WTC11 (cell line): Measurements from ENCODE around the gene ZNF273. TPM values are rescaled to one million over a fixed set of nuclear protein-coding genes. Genes with fewer than 3 reads are reported as not detected.
A peak's percentile ranks its signal among the peaks of the same experiment; 100 is the strongest.

Source experiments
- ATAC-seq: fragments of 200-7000 bp; cut with Tn5 transposase; 2 replicates; pipeline ENCODE4 v1.10.0; 2021; ENCODE audit warnings: mild to moderate bottlenecking, moderate library complexity
- CTCF ChIA-PET: fragments of 300-600 bp; sonication (Branson Sonifier 250); formaldehyde crosslinking; loops from one replicate; lab custom pipeline; 2021; ENCODE audit warnings: antibody characterized with exemption; lab: Charles Lee
- POLR2A ChIA-PET: fragments of 350-600 bp; sonication (Branson Sonifier 250); formaldehyde crosslinking; loops from one replicate; lab custom pipeline; 2021; ENCODE audit warnings: antibody characterized with exemption; lab: Charles Lee
- DNase-seq: peaks from one replicate; pipeline ENCODE4 v3.0.0; 2021; ENCODE audit warnings: low spot score
- H3K27ac Mint-ChIP-seq: 2 replicates; pipeline ENCODE4 v1.8.0; 2021; ENCODE audit warnings: mixed read lengths
- H3K27me3 Mint-ChIP-seq: 2 replicates; pipeline ENCODE4 v1.8.0; 2021; ENCODE audit warnings: low read depth, mild to moderate bottlenecking, moderate library complexity, mixed read lengths
- H3K36me3 Mint-ChIP-seq: 2 replicates; pipeline ENCODE4 v1.8.0; 2021; ENCODE audit warnings: mixed read lengths
- H3K4me1 Mint-ChIP-seq: 2 replicates; pipeline ENCODE4 v1.8.0; 2022; ENCODE audit warnings: mixed read lengths
- H3K4me3 Mint-ChIP-seq: 2 replicates; pipeline ENCODE4 v1.8.0; 2021; ENCODE audit warnings: mild to moderate bottlenecking, moderate library complexity, mixed read lengths
- H3K9me3 Mint-ChIP-seq: 2 replicates; pipeline ENCODE4 v1.8.0; 2021; ENCODE audit warnings: mixed read lengths
- AR ChIP-seq: fragments of 250-450 bp; sonication (Bioruptor Pico); IDR thresholded peaks from 2 replicates; pipeline ENCODE4 v1.9.0; 2021; ENCODE audit warnings: mild to moderate bottlenecking
- ATF6 ChIP-seq: sonication (generic); formaldehyde crosslinking; IDR thresholded peaks from 2 replicates; pipeline ENCODE4 v1.8.1; 2023; ENCODE audit warnings: mild to moderate bottlenecking, missing genetic modification reagents
- CTCF ChIP-seq: fragments of 200-600 bp; IDR thresholded peaks from 2 replicates; pipeline ENCODE4 v1.8.0; 2022; ENCODE audit warnings: antibody characterized with exemption
- ETV6 ChIP-seq: sonication (generic); formaldehyde crosslinking; IDR thresholded peaks from 2 replicates; pipeline ENCODE4 v1.8.1; 2022; ENCODE audit warnings: mild to moderate bottlenecking, missing genetic modification reagents
- GABPB1 ChIP-seq: sonication (generic); formaldehyde crosslinking; IDR thresholded peaks from 2 replicates; pipeline ENCODE4 v1.8.1; 2023; ENCODE audit warnings: mild to moderate bottlenecking, missing genetic modification reagents
- KAT7 ChIP-seq: sonication (generic); formaldehyde crosslinking; IDR thresholded peaks from 2 replicates; pipeline ENCODE4 v1.8.1; 2023; ENCODE audit warnings: missing genetic modification reagents, mild to moderate bottlenecking, borderline replicate concordance
- MLX ChIP-seq: sonication (generic); formaldehyde crosslinking; IDR thresholded peaks from 2 replicates; pipeline ENCODE4 v1.8.1; 2023; ENCODE audit warnings: mild to moderate bottlenecking, missing genetic modification reagents, moderate library complexity
- ZNF281 ChIP-seq: sonication (generic); formaldehyde crosslinking; IDR thresholded peaks from 2 replicates; pipeline ENCODE4 v1.8.0; 2023; ENCODE audit warnings: mild to moderate bottlenecking, missing genetic modification reagents
- total RNA-seq: library from RNA; stranded (reverse); gene quantifications from 3 replicates; pipeline ENCODE4 v1.2.3, GENCODE V29; 2021

ZNF273 gene
- total RNA-seq, 1 experiment from 2014 or later = 12.1 TPM

GRCh38 chr7:64887756-64888508, 15.1 kb upstream of the ZNF273 start:
- Mint-ChIP-seq H3K27me3 (peaks cover 72% of the 10 kb centered on the region), H3K4me1 (peaks cover 5% of the 10 kb centered on the region; the same call in 1 of the 2 replicates), H3K4me3 (peak overlapping the region; percentile 76), H3K36me3 (peaks cover 3% of the 10 kb centered on the region), H3K27ac (no peak overlapping the region), H3K9me3 (peaks cover 12% of the 10 kb centered on the region)
- ChIA-PET POLR2A (interaction anchor here (1.1 to 1.4 kb wide), 2 partner anchors 15 to 118 kb away, joined by 3 read pairs; partner anchors contain the start of genes ERV3-1 and ZNF273), CTCF (interaction anchor here (0.6 to 2.0 kb wide), 23 partner anchors 10 to 621 kb away, joined by 3 to 20 read pairs (median 4); partner anchors contain the start of genes ERV3-1, ZNF138 and ZNF273)
- ATAC-seq = peak; percentile 86
- peak; percentile 74 for DNase-seq
- TF ChIP-seq KAT7 (CRISPR knock-in tag) (0 out of 2 replicates have a peak, but pooled peaks have one; percentile 42), ETV6 (0 out of 2 replicates have a peak, but pooled peaks have one; percentile 38), CTCF (peak; percentile 35; the same call in 1 of the 2 replicates), ATF6 (CRISPR knock-in tag) (no peak), AR (no peak), MLX (CRISPR knock-in tag) (no peak), ZNF281 (CRISPR knock-in tag) (no peak)

- Mint-ChIP-seq H3K4me3 (peak overlapping the region; percentile 76), H3K36me3 (peaks cover 3% of the 10 kb centered on the region), H3K4me1 (peaks cover 5% of the 10 kb centered on the region; the same call in 1 of the 2 replicates), H3K27me3 (peaks cover 67% of the 10 kb centered on the region), H3K9me3 (peaks cover 15% of the 10 kb centered on the region), H3K27ac (no peak overlapping the region)
- CTCF ChIA-PET = interaction anchor here (0.6 to 2.0 kb wide), 23 partner anchors 9 to 621 kb away, joined by 3 to 20 read pairs (median 4); partner anchors contain the start of genes ERV3-1, ZNF138 and ZNF273
- ATAC-seq (peak; percentile 10), DNase-seq (no peak)
- TF ChIP-seq GABPB1 = no peak
- TF ChIP-seq, all 79 proteins: peak for 0
- POLR2A ChIA-PET = interaction anchor here (1.1 to 1.4 kb wide), 2 partner anchors 14 to 118 kb away, joined by 3 read pairs; partner anchors contain the start of genes ERV3-1 and ZNF273
Observed at GRCh38 chr7:64888561-64888900, 14.5 kb upstream of the ZNF273 start.
